Measurements from ENCODE around the gene CFAP46. TPM values are rescaled to one million over a fixed set of nuclear protein-coding genes. Genes with fewer than 3 reads are reported as not detected.

CFAP46 gene
- total and polyA plus RNA-seq, 9 of the 15 experiments (the other 6 are each of a cell fraction or from before 2014, with no cell fraction given): not detected

GRCh38 chr10:132900211-132900756 lies 42.1 kb downstream of the CFAP46 start:
- BruUV-seq (replicated peaks): no TSS peak
- no peak for FAIRE-seq
- ATAC-seq: no peak
- Histone ChIP-seq H3K27me3 (ENCODE audit: control insufficient read depth in 2 of 2, insufficient read depth in 2 of 2, low read length in 2 of 2) (peaks cover 0 to 22% of the 10 kb centered on the region in 2 experiments; a peak in 2 of 5 replicates), H2AFZ (ENCODE audit: low read depth, low read length) (no peak overlapping the region), H3K4me3 (no peak overlapping the region), H3K4me1 (replicated peaks in 1 of 2; ENCODE audit: control insufficient read depth in 2 of 2, insufficient read depth in 2 of 2, low read length in 2 of 2) (no peaks in the 10 kb centered on the region), H3K79me2 (ENCODE audit: control insufficient read depth, insufficient read depth, low read length) (no peaks in the 10 kb centered on the region), H3K9me3 (replicated peaks; ENCODE audit: control insufficient read depth, insufficient read depth, low read depth, low read length) (no peaks in the 10 kb centered on the region), H3K4me2 (ENCODE audit: insufficient read depth, low read length) (no peak overlapping the region), H3K27ac (ENCODE audit: extremely low read depth, low read depth, low read length) (no peak overlapping the region), H3K9ac (ENCODE audit: insufficient read depth in 1 of 2, low read depth in 2 of 2, low read length in 2 of 2) (no peak overlapping the region), H4K20me1 (replicated peaks; ENCODE audit: control insufficient read depth, insufficient read depth, low read length) (no peaks in the 10 kb centered on the region), H3K36me3 (ENCODE audit: control insufficient read depth, insufficient read depth, low read length) (no peaks in the 10 kb centered on the region), H3K9me1 (ENCODE audit: control insufficient read depth, insufficient read depth, low read length) (no peaks in the 10 kb centered on the region)
- intact Hi-C loops (cut with micrococcal nuclease) (no loop called here), in situ Hi-C loops (cut with MboI) (no loop called here)
- DNase-seq (ENCODE audit: extremely low read depth in 1 of 4, low spot score in 3 of 4): no peak
- 0% methylated on average over 9 of the region's 14 CpGs for WGBS (ENCODE audit: insufficient coverage, low coverage, missing lambda C conversion rate)
- TF ChIP-seq BRD9 (IDR thresholded peaks at IDR 0.05; ENCODE audit: low read depth, partially characterized antibody): no peak
- TF ChIP-seq CAMTA2 (CRISPR knock-in tag; conservative IDR thresholded peaks at IDR 0.05): no peak
- no peak for TF ChIP-seq CHD4 (IDR thresholded peaks at IDR 0.05; ENCODE audit: insufficient read depth, insufficient replicate concordance, low read depth, low read length, poor library complexity, severe bottlenecking)
- no peak for TF ChIP-seq UBTF (IDR thresholded peaks at IDR 0.05; ENCODE audit: borderline replicate concordance in 1 of 2, low read depth in 2 of 2, low read length in 2 of 2)
- TF ChIP-seq MITF (IDR thresholded peaks at IDR 0.05): no peak
- TF ChIP-seq RREB1 (CRISPR knock-in tag; IDR thresholded peaks at IDR 0.05): no peak
- POLR2A ChIA-PET: no interaction called here
- CTCF ChIA-PET (ENCODE audit: low intra/inter-chr PET ratio): no interaction called here
